H9 (cell line): ENCODE data around the gene TMA7. TPM values are rescaled to one million over a fixed set of nuclear protein-coding genes. Genes with fewer than 3 reads are reported as not detected.

Experiments used
- DNase-seq: peaks from one replicate; pipeline ENCODE4 v3.0.0-alpha.2; 2017
- H2AFZ ChIP-seq: one replicate; pipeline ENCODE4 v1.6.1; 2013; ENCODE audit warnings: mild to moderate bottlenecking, low read length, control low read depth, moderate library complexity
- H2AK5ac ChIP-seq: 2 replicates; pipeline ENCODE4 v1.6.1; 2013; ENCODE audit warnings: low read length, control low read depth, mixed read lengths; ENCODE audit not compliant: insufficient read length
- H2BK120ac ChIP-seq: one replicate; pipeline ENCODE4 v1.6.1; 2013; ENCODE audit warnings: low read depth, mild to moderate bottlenecking, low read length, control low read depth, inconsistent platforms; ENCODE audit not compliant: poor library complexity, severe bottlenecking
- H2BK12ac ChIP-seq: 2 replicates; pipeline ENCODE4 v1.6.1; 2013; ENCODE audit warnings: low read length, control low read depth, mixed read lengths, low read depth; ENCODE audit not compliant: insufficient read length
- H2BK15ac ChIP-seq: 2 replicates; pipeline ENCODE4 v1.6.1; 2013; ENCODE audit warnings: low read depth, low read length, control low read depth
- H2BK20ac ChIP-seq: one replicate; pipeline ENCODE4 v1.6.1; 2013; ENCODE audit warnings: low read depth, mild to moderate bottlenecking, low read length, control low read depth, inconsistent platforms; ENCODE audit not compliant: poor library complexity, severe bottlenecking
- H2BK5ac ChIP-seq: 2 replicates; pipeline ENCODE4 v1.6.1; 2013; ENCODE audit warnings: low read length, control low read depth, mixed read lengths; ENCODE audit not compliant: insufficient read length
- H3K14ac ChIP-seq: 2 replicates; pipeline ENCODE4 v1.6.1; 2013; ENCODE audit warnings: low read length, control low read depth; ENCODE audit not compliant: insufficient read depth
- H3K18ac ChIP-seq: 2 replicates; pipeline ENCODE4 v1.6.1; 2013; ENCODE audit warnings: low read depth, mild to moderate bottlenecking, mixed read lengths, low read length, control low read depth; ENCODE audit not compliant: insufficient read length
- H3K23ac ChIP-seq: 2 replicates; pipeline ENCODE4 v1.6.1; 2013; ENCODE audit warnings: low read length, control low read depth, mixed read lengths, low read depth; ENCODE audit not compliant: insufficient read length
- H3K23me2 ChIP-seq: 2 replicates; pipeline ENCODE4 v1.6.1; 2013; ENCODE audit warnings: low read depth, mild to moderate bottlenecking, mixed read lengths, low read length, control low read depth; ENCODE audit not compliant: insufficient read length, poor library complexity, severe bottlenecking
- H3K27ac ChIP-seq: 2 replicates; pipeline ENCODE4 v1.5.1; 2013; ENCODE audit warnings: low read length, control low read depth, mixed read lengths, low read depth; ENCODE audit not compliant: insufficient read length
- H3K27me3 ChIP-seq: 2 replicates; pipeline ENCODE4 v1.6.1; 2013; ENCODE audit warnings: low read length, control low read depth, inconsistent platforms; ENCODE audit not compliant: insufficient read depth
- H3K4ac ChIP-seq: 2 replicates; pipeline ENCODE4 v1.6.1; 2013; ENCODE audit warnings: low read depth, mild to moderate bottlenecking, control low read depth, inconsistent platforms, low read length, moderate library complexity
- H3K4me1 ChIP-seq: 2 replicates; pipeline ENCODE4 v1.6.1; 2013; ENCODE audit warnings: low read length, control low read depth, inconsistent platforms; ENCODE audit not compliant: insufficient read depth
- H3K4me2 ChIP-seq: 2 replicates; pipeline ENCODE4 v1.6.1; 2013; ENCODE audit warnings: low read length, control low read depth, mixed read lengths; ENCODE audit not compliant: insufficient read length, insufficient read depth
- H3K56ac ChIP-seq: 2 replicates; pipeline ENCODE4 v1.6.1; 2013; ENCODE audit warnings: low read depth, mild to moderate bottlenecking, mixed read lengths, low read length, control low read depth; ENCODE audit not compliant: insufficient read length
- H3K79me1 ChIP-seq: 2 replicates; pipeline ENCODE4 v1.6.1; 2013; ENCODE audit warnings: low read depth, mild to moderate bottlenecking, moderate library complexity, low read length, control low read depth, inconsistent platforms; ENCODE audit not compliant: insufficient read depth, poor library complexity, severe bottlenecking
- H3K79me2 ChIP-seq: 2 replicates; pipeline ENCODE4 v1.6.1; 2013; ENCODE audit warnings: low read length, control low read depth, inconsistent platforms; ENCODE audit not compliant: insufficient read depth
- H3K9ac ChIP-seq: 2 replicates; pipeline ENCODE4 v1.6.1; 2013; ENCODE audit warnings: low read length, control low read depth, mixed read lengths; ENCODE audit not compliant: insufficient read length; ENCODE audit errors: extremely low read depth
- H3K9me3 ChIP-seq: one replicate; pipeline ENCODE4 v1.6.1; 2013; ENCODE audit warnings: low read depth, low read length, inconsistent platforms; ENCODE audit not compliant: control insufficient read depth
- H3T11ph ChIP-seq: one replicate; pipeline ENCODE4 v1.6.1; 2013; ENCODE audit warnings: mild to moderate bottlenecking, low read length, control low read depth, inconsistent platforms
- H4K20me1 ChIP-seq: one replicate; pipeline ENCODE4 v1.6.1; 2013; ENCODE audit not compliant: control insufficient read depth, insufficient read length, insufficient read depth
- H4K5ac ChIP-seq: 2 replicates; pipeline ENCODE4 v1.6.1; 2013; ENCODE audit warnings: low read depth, mild to moderate bottlenecking, mixed read lengths, low read length, control low read depth; ENCODE audit not compliant: insufficient read length
- H4K8ac ChIP-seq: replicated peaks from 2 replicates; pipeline ENCODE4 v1.6.1; 2013; ENCODE audit warnings: low read length, control low read depth, mixed read lengths, low read depth; ENCODE audit not compliant: insufficient read length
- H4K91ac ChIP-seq: 2 replicates; pipeline ENCODE4 v1.6.1; 2013; ENCODE audit warnings: low read depth, mild to moderate bottlenecking, moderate library complexity, mixed read lengths, low read length, control low read depth; ENCODE audit not compliant: insufficient read length
- H3K27ac Mint-ChIP-seq, 3 experiments: 2 replicates in 2 of 3; 3 replicates in 1 of 3; pipeline ENCODE4 v1.8.0; 2020 to 2021; ENCODE audit warnings: mixed read lengths in 3 of 3, mild to moderate bottlenecking in 1 of 3, moderate library complexity in 1 of 3
- H3K27me3 Mint-ChIP-seq: 2 replicates; pipeline ENCODE4 v1.8.0; 2021; ENCODE audit warnings: low read depth, mild to moderate bottlenecking, moderate library complexity, mixed read lengths
- H3K36me3 Mint-ChIP-seq, 3 experiments: 2 replicates in 2 of 3; 3 replicates in 1 of 3; pipeline ENCODE4 v1.8.0; 2020 to 2021; ENCODE audit warnings: low read depth in 3 of 3, mixed read lengths in 3 of 3; ENCODE audit not compliant: insufficient read depth in 1 of 3
- H3K4me1 Mint-ChIP-seq, 2 experiments: 2 replicates each; pipeline ENCODE4 v1.8.0; 2020; ENCODE audit warnings: mixed read lengths in 2 of 2
- H3K4me3 Mint-ChIP-seq, 2 experiments: 2 replicates in 1 of 2; 3 replicates in 1 of 2; pipeline ENCODE4 v1.8.0; 2020 to 2021; ENCODE audit warnings: mild to moderate bottlenecking in 2 of 2, mixed read lengths in 2 of 2, moderate library complexity in 1 of 2
- H3K9me3 Mint-ChIP-seq, 2 experiments: 2 replicates in 1 of 2; 3 replicates in 1 of 2; pipeline ENCODE4 v1.8.0; 2020; ENCODE audit warnings: mild to moderate bottlenecking in 2 of 2, mixed read lengths in 2 of 2, moderate library complexity in 1 of 2
- WGBS: extraction: QIAGEN DNeasy Blood & Tissue Kit; methylation state at CpG from one replicate; pipeline ENCODE4 v1.1.7; 2013; ENCODE audit warnings: missing lambda C conversion rate, low lambda C conversion rate, mixed read lengths; ENCODE audit not compliant: insufficient read length; ENCODE audit errors: extremely low coverage; 5-methylcytosine and 5-hydroxymethylcytosine counted together
- total RNA-seq: library from RNA; stranded (reverse); gene quantifications from 2 replicates; pipeline ENCODE4 v1.2.1, GENCODE V29; 2021
- TF ChIP-seq, protein P1 (sequence below): fragments of 200-600 bp; sonication (generic); conservative IDR thresholded peaks from 3 replicates; pipeline ENCODE4 v1.8.0; 2021; ENCODE audit warnings: antibody characterized with exemption, mild to moderate bottlenecking

The TMA7 gene
- total RNA-seq, 1 experiment from 2014 or later = 305 TPM

DNA sequence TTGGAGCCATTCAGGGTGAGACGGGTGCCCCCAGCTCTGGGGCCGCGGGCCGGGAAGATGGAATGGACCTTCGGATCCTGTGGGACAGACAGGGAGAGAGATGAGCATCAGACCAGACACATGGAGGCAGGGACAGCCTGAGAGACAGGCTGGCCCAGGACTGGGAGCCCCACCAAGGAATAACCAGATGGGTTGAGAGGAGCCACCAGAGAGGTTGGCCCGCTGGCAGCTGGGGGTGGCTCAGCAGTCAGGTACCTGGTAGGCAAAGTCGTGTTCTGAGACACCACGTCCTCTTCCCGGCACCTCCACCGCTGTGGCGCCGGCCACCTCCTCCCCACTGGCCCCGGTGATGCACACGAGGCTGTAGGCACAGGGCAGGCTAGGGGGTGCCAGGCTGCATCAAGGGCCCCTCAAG is 24.0 kb upstream of the TMA7 start:
- H2BK12ac ChIP-seq = no peak overlapping the region
- no peak overlapping the region for H3K23ac ChIP-seq
- H2BK15ac ChIP-seq = no peak overlapping the region
- H2BK20ac ChIP-seq = no peak overlapping the region
- H3K79me1 ChIP-seq = no peaks in the 10 kb centered on the region
- no peak overlapping the region for H3K4ac ChIP-seq
- no CpG with 5 or more reads among the region's 14 CpGs for WGBS
- Mint-ChIP-seq H3K27me3 (no peaks in the 10 kb centered on the region), H3K4me3 (no peak overlapping the region), H3K9me3 (no peaks in the 10 kb centered on the region), H3K36me3 (peaks cover 49 to 95% (median 89%) of the 10 kb centered on the region in 3 experiments), H3K4me1 (no peaks in the 10 kb centered on the region), H3K27ac (no peak overlapping the region)
- H4K8ac ChIP-seq = no peak overlapping the region
- H2BK120ac ChIP-seq = no peak overlapping the region
- H4K20me1 ChIP-seq = no peaks in the 10 kb centered on the region
- H3K23me2 ChIP-seq = no peaks in the 10 kb centered on the region
- H2AK5ac ChIP-seq = no peak overlapping the region
- no peak overlapping the region for H2BK5ac ChIP-seq
- H3K4me2 ChIP-seq = no peak overlapping the region
- no peak overlapping the region for H4K91ac ChIP-seq
- no peaks in the 10 kb centered on the region for H3K4me1 ChIP-seq
- DNase-seq = no peak
- H3K27ac ChIP-seq = no peak overlapping the region
- no peak overlapping the region for H3K56ac ChIP-seq
- H4K5ac ChIP-seq = no peak overlapping the region
- H3K9ac ChIP-seq = no peak overlapping the region
- no peak overlapping the region for H3T11ph ChIP-seq
- no peaks in the 10 kb centered on the region for H3K9me3 ChIP-seq
- no peak overlapping the region for H3K18ac ChIP-seq
- no peaks in the 10 kb centered on the region for H3K79me2 ChIP-seq
- H3K27me3 ChIP-seq = no peaks in the 10 kb centered on the region
- no peak overlapping the region for H2AFZ ChIP-seq
- TF ChIP-seq, protein P1, sequence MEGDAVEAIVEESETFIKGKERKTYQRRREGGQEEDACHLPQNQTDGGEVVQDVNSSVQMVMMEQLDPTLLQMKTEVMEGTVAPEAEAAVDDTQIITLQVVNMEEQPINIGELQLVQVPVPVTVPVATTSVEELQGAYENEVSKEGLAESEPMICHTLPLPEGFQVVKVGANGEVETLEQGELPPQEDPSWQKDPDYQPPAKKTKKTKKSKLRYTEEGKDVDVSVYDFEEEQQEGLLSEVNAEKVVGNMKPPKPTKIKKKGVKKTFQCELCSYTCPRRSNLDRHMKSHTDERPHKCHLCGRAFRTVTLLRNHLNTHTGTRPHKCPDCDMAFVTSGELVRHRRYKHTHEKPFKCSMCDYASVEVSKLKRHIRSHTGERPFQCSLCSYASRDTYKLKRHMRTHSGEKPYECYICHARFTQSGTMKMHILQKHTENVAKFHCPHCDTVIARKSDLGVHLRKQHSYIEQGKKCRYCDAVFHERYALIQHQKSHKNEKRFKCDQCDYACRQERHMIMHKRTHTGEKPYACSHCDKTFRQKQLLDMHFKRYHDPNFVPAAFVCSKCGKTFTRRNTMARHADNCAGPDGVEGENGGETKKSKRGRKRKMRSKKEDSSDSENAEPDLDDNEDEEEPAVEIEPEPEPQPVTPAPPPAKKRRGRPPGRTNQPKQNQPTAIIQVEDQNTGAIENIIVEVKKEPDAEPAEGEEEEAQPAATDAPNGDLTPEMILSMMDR = no peak
- H3K14ac ChIP-seq = no peak overlapping the region
